Neural progenitor cell (in vitro differentiated cells): ENCODE data around the gene BGN.

Experiments
- CTCF ChIP-seq: fragments of 200-600 bp; sonication (generic); IDR thresholded peaks from 2 replicates; pipeline ENCODE4 v1.5.1; 2017; ENCODE audit warnings: antibody characterized with exemption, mild to moderate bottlenecking
- EZH2 ChIP-seq: fragments of 200-600 bp; sonication (generic); IDR thresholded peaks from 2 replicates; pipeline ENCODE4 v1.6.1; 2017; ENCODE audit warnings: antibody characterized with exemption, mild to moderate bottlenecking, moderate library complexity
- EZH2phosphoT487 ChIP-seq: fragments of 200-600 bp; sonication (generic); IDR thresholded peaks from 2 replicates; pipeline ENCODE4 v1.6.1; 2017; ENCODE audit warnings: antibody characterized with exemption

GRCh38 chrX:153473126-153473525 is 21.7 kb upstream of the BGN start:
- TF ChIP-seq CTCF = no peak
- no peak for TF ChIP-seq EZH2
- no peak for TF ChIP-seq EZH2phosphoT487
